HEK293 (cell line): ENCODE measurements around the gene DOCK1.

ENCODE experiments used
- CTCF ChIA-PET: fragments of 350-600 bp; formaldehyde crosslinking; extraction: SDS; loops from one replicate; lab custom pipeline; 2021; ENCODE audit warnings: antibody characterized with exemption; lab: Yijun Ruan, JAX
- POLR2A ChIA-PET: fragments of 300-600 bp; formaldehyde crosslinking; extraction: SDS; loops from one replicate; lab custom pipeline; 2020; ENCODE audit warnings: antibody characterized with exemption, inconsistent platforms; lab: Yijun Ruan, JAX
- H3K27ac ChIP-seq: fragments of 200-500 bp; sonication (Bioruptor generic); 2 replicates; pipeline ENCODE4 v1.5.1; 2014; ENCODE audit warnings: low read depth, low read length, control low read depth, inconsistent platforms; ENCODE audit errors: extremely low read depth
- H3K36me3 ChIP-seq, 2 experiments: fragments of 200-500 bp in 1 of 2; sonication (Bioruptor generic) in 1 of 2; 1 replicate in 1 of 2; 2 replicates in 1 of 2; pipeline ENCODE4 v1.5.1; 2014 to 2017; ENCODE audit warnings: inconsistent platforms in 2 of 2, low read length in 2 of 2; ENCODE audit not compliant: control insufficient read depth in 2 of 2, insufficient read depth in 1 of 2
- H3K4me1 ChIP-seq: fragments of 200-500 bp; sonication (Bioruptor generic); 2 replicates; pipeline ENCODE4 v1.5.1; 2014; ENCODE audit warnings: mild to moderate bottlenecking, low read length, inconsistent platforms; ENCODE audit not compliant: control insufficient read depth, insufficient read depth
- H3K4me3 ChIP-seq: 2 replicates; pipeline ENCODE4 v1.5.1; 2011; ENCODE audit warnings: low read depth, mild to moderate bottlenecking, control low read depth, low read length, moderate library complexity
- H3K9me3 ChIP-seq: fragments of 200-500 bp; sonication (Bioruptor generic); 2 replicates; pipeline ENCODE4 v1.5.1; 2014; ENCODE audit warnings: low read depth, low read length, inconsistent platforms; ENCODE audit not compliant: control insufficient read depth, insufficient read depth
- GLI2 ChIP-seq: fragments of 450-650 bp; formaldehyde crosslinking; IDR thresholded peaks from 2 replicates; pipeline ENCODE4; 2017; ENCODE audit warnings: missing biosample characterization, missing genetic modification characterization, low read depth, borderline replicate concordance
- GLIS2 ChIP-seq: fragments of 450-650 bp; formaldehyde crosslinking; IDR thresholded peaks from 2 replicates; pipeline ENCODE4 v1.5.1; 2016; ENCODE audit warnings: missing biosample characterization, missing genetic modification characterization
- IKZF3 ChIP-seq: fragments of 450-650 bp; IDR thresholded peaks from 2 replicates; pipeline ENCODE4 v1.5.0; 2018; ENCODE audit warnings: missing biosample characterization, mild to moderate bottlenecking, missing genetic modification characterization, moderate library complexity
- OSR2 ChIP-seq: fragments of 450-650 bp; formaldehyde crosslinking; IDR thresholded peaks from 2 replicates; pipeline ENCODE4 v1.5.1; 2016; ENCODE audit warnings: missing biosample characterization, missing genetic modification characterization
- SALL2 ChIP-seq: fragments of 450-650 bp; formaldehyde crosslinking; IDR thresholded peaks from 2 replicates; pipeline ENCODE4 v1.5.0; 2017; ENCODE audit warnings: missing biosample characterization, mild to moderate bottlenecking, missing genetic modification characterization, borderline replicate concordance
- SETDB1 ChIP-seq: IDR thresholded peaks from one replicate; pipeline ENCODE4 v1.6.1; 2017; ENCODE audit warnings: mild to moderate bottlenecking, low read length, moderate library complexity, mixed read lengths; ENCODE audit not compliant: insufficient read length
- ZBTB8A ChIP-seq: fragments of 450-650 bp; formaldehyde crosslinking; IDR thresholded peaks from 2 replicates; pipeline ENCODE4 v1.5.1; 2016; ENCODE audit warnings: missing biosample characterization, missing genetic modification characterization
- ZFHX2 ChIP-seq: fragments of 450-650 bp; formaldehyde crosslinking; conservative IDR thresholded peaks from 2 replicates; pipeline ENCODE4 v1.5.1; 2016; ENCODE audit warnings: missing biosample characterization, missing genetic modification characterization
- ZNF175 ChIP-seq: fragments of 450-650 bp; formaldehyde crosslinking; IDR thresholded peaks from 2 replicates; pipeline ENCODE4 v1.5.1; 2016; ENCODE audit warnings: missing biosample characterization, missing genetic modification characterization
- ZNF341 ChIP-seq: fragments of 450-650 bp; formaldehyde crosslinking; IDR thresholded peaks from 2 replicates; pipeline ENCODE4; 2016; ENCODE audit warnings: low read depth, missing biosample characterization, missing genetic modification characterization
- ZNF558 ChIP-seq: fragments of 450-650 bp; formaldehyde crosslinking; IDR thresholded peaks from 2 replicates; pipeline ENCODE4 v1.5.1; 2016; ENCODE audit warnings: missing biosample characterization, missing genetic modification characterization
- ZNF596 ChIP-seq: fragments of 450-650 bp; IDR thresholded peaks from 2 replicates; pipeline ENCODE4 v1.5.0; 2018; ENCODE audit warnings: missing biosample characterization, mild to moderate bottlenecking, missing genetic modification characterization, moderate library complexity
- ZNF621 ChIP-seq: fragments of 450-650 bp; formaldehyde crosslinking; IDR thresholded peaks from 2 replicates; pipeline ENCODE4 v1.5.1; 2017; ENCODE audit warnings: missing biosample characterization, missing genetic modification characterization
- ZNF623 ChIP-seq: fragments of 450-650 bp; formaldehyde crosslinking; IDR thresholded peaks from 2 replicates; pipeline ENCODE4 v1.5.1; 2016; ENCODE audit warnings: missing biosample characterization, missing genetic modification characterization
- ZNF664 ChIP-seq: fragments of 450-650 bp; formaldehyde crosslinking; IDR thresholded peaks from 2 replicates; pipeline ENCODE4 v1.5.1; 2016; ENCODE audit warnings: missing biosample characterization, missing genetic modification characterization
- ZNF670 ChIP-seq: fragments of 450-650 bp; formaldehyde crosslinking; IDR thresholded peaks from 2 replicates; pipeline ENCODE4 v1.5.1; 2016; ENCODE audit warnings: missing biosample characterization, missing genetic modification characterization, low read depth
- ZNF747 ChIP-seq: fragments of 450-650 bp; formaldehyde crosslinking; IDR thresholded peaks from 2 replicates; pipeline ENCODE4 v1.5.1; 2016; ENCODE audit warnings: missing biosample characterization, missing genetic modification characterization
- ZNF76 ChIP-seq: fragments of 450-650 bp; formaldehyde crosslinking; IDR thresholded peaks from 2 replicates; pipeline ENCODE4; 2016; ENCODE audit warnings: low read depth, missing biosample characterization, missing genetic modification characterization, borderline replicate concordance
- ZNF776 ChIP-seq: fragments of 450-650 bp; formaldehyde crosslinking; IDR thresholded peaks from 2 replicates; pipeline ENCODE4 v1.5.0; 2017; ENCODE audit warnings: missing biosample characterization, missing genetic modification characterization, borderline replicate concordance
- ZSCAN30 ChIP-seq: fragments of 450-650 bp; IDR thresholded peaks from 2 replicates; pipeline ENCODE4 v1.5.1; 2018; ENCODE audit warnings: missing biosample characterization, mild to moderate bottlenecking, missing genetic modification characterization, moderate library complexity
- TF ChIP-seq, protein P1 (sequence below): fragments of 450-650 bp; formaldehyde crosslinking; IDR thresholded peaks from 2 replicates; pipeline ENCODE4 v1.5.1; 2017; ENCODE audit warnings: missing biosample characterization, missing genetic modification characterization
- TF ChIP-seq, protein P2 (sequence below): fragments of 450-650 bp; formaldehyde crosslinking; IDR thresholded peaks from 2 replicates; pipeline ENCODE4 v1.5.1; 2016; ENCODE audit warnings: missing biosample characterization, missing genetic modification characterization

Gene DOCK1

DNA sequence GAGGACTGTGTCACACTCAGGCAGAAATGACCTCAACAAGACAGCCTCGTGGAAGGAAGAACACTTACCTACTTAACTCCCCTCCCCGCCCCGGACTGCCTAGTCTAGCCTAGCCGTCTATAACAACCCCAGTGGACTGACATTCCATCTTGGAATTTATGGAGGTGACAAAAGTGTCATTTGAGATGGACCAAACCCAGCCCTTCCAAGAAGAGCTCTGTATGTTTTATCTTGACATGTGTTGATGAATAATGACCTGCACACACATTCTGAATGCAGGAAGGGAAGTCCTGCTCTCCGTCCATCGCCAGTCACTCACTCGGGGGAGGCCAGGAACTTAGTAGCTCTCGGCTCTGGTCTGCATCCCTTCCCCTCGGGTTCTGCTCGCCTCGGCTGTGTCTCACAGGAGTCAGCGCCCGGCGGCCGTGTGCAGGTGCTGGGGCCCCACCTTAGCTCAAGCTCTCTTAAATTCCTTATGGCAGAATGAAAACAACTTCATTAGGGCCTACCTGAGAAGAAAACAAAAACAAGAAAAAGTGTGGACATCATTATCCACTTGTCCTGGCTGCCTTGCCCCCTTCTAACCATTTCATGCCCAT lies 503.0 kb downstream of the DOCK1 start (continued):
- TF ChIP-seq ZNF670 (tag by site-specific recombination) (no peak), GLIS2 (no peak), ZNF621 (tag by site-specific recombination) (no peak)

DNA sequence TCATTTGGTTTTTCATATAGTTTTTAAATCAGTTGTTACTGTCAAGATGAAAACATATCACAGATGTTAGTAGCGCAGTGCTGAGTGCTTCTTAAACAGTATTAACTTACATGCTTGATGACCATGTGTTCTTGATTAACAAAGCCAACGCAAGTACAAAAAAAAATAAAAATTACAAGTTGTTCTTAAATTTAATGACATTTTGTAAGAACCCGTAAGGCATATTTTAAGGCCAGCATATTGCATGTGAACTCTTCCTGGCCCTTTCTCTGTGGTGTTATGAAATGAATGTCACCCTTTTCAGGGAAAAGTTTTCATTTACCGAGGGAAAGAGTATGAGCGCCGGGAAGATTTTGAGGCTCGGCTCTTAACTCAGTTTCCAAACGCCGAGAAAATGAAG lies 503.5 kb downstream of the DOCK1 start:
- no peak overlapping the region for H3K27ac ChIP-seq
- ChIA-PET CTCF (no interaction called here), POLR2A (no interaction called here)
- no peak overlapping the region for H3K4me3 ChIP-seq
- no peaks in the 10 kb centered on the region for H3K9me3 ChIP-seq
- no peak for TF ChIP-seq ZNF76 (tag by site-specific recombination)
- TF ChIP-seq ZNF747 (tag by site-specific recombination), result no peak
- TF ChIP-seq ZNF776 (tag by site-specific recombination), result no peak
- H3K4me1 ChIP-seq, result no peaks in the 10 kb centered on the region
- H3K36me3 ChIP-seq, result peaks cover 0 to 6% of the 10 kb centered on the region in 2 experiments; a peak in 2 of 3 replicates

DNA sequence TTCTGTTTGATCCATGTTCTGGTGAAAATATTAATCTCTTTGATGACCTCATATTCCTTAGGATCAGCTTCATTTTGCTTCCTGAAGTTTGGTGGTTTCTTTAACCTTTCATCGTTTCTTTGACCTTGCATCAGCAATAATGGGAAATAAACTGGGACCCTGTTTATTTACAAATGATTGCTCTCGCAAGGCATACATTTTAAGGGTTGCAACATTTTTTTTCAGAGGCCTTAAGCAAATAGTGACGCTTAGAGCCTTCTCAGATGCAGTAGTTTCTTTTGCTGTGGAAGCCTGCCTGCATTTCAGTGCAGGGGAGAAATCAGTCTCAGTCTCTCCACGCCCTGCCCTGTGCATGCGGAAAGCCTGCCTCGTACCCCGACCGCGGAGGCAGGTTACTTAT lies 504.8 kb downstream of the DOCK1 start:
- no peaks in the 10 kb centered on the region for H3K9me3 ChIP-seq

DNA sequence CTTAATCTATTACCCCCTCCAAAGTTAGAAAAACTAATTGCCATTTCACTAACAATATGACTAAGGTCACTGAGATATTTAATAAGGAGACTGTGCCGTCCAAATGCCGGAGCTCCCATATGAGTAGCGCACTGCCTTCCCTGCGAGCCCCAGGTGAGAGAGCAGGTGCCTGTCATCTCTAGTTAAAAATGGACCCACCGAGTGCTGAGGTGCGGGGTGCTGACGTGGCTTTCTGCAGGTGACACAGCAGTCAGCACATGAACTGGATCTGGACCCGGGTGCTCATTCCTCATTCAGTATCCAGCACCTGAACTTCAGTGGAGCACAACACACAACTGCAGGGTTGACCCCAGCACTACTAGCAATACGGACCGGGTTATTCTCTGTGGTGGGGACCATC lies 505.8 kb downstream of the DOCK1 start:
- ChIA-PET POLR2A (no interaction called here), CTCF (no interaction called here)
- no peaks in the 10 kb centered on the region for H3K9me3 ChIP-seq
- no peak overlapping the region for H3K4me3 ChIP-seq
- H3K36me3 ChIP-seq, result peaks cover 0 to 6% of the 10 kb centered on the region in 2 experiments; a peak in 2 of 3 replicates
- TF ChIP-seq IKZF3 (tag by site-specific recombination), result no peak
- TF ChIP-seq ZNF175 (tag by site-specific recombination), result no peak
- TF ChIP-seq GLI2 (tag by site-specific recombination), result no peak
- no peak for TF ChIP-seq ZNF664 (tag by site-specific recombination)
- no peak for TF ChIP-seq ZNF621 (tag by site-specific recombination)
- no peak for TF ChIP-seq ZNF596 (tag by site-specific recombination)
- no peak for TF ChIP-seq ZFHX2 (tag by site-specific recombination)
- no peak for TF ChIP-seq ZNF558
- no peak for TF ChIP-seq ZNF623 (tag by site-specific recombination)
- TF ChIP-seq ZNF341, result no peak
- no peak for TF ChIP-seq ZSCAN30 (tag by site-specific recombination)
- TF ChIP-seq, protein P1, sequence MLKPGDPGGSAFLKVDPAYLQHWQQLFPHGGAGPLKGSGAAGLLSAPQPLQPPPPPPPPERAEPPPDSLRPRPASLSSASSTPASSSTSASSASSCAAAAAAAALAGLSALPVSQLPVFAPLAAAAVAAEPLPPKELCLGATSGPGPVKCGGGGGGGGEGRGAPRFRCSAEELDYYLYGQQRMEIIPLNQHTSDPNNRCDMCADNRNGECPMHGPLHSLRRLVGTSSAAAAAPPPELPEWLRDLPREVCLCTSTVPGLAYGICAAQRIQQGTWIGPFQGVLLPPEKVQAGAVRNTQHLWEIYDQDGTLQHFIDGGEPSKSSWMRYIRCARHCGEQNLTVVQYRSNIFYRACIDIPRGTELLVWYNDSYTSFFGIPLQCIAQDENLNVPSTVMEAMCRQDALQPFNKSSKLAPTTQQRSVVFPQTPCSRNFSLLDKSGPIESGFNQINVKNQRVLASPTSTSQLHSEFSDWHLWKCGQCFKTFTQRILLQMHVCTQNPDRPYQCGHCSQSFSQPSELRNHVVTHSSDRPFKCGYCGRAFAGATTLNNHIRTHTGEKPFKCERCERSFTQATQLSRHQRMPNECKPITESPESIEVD (tag by site-specific recombination), result no peak
- TF ChIP-seq SALL2 (tag by site-specific recombination), result no peak
- no peak for TF ChIP-seq SETDB1
- TF ChIP-seq, protein P2, sequence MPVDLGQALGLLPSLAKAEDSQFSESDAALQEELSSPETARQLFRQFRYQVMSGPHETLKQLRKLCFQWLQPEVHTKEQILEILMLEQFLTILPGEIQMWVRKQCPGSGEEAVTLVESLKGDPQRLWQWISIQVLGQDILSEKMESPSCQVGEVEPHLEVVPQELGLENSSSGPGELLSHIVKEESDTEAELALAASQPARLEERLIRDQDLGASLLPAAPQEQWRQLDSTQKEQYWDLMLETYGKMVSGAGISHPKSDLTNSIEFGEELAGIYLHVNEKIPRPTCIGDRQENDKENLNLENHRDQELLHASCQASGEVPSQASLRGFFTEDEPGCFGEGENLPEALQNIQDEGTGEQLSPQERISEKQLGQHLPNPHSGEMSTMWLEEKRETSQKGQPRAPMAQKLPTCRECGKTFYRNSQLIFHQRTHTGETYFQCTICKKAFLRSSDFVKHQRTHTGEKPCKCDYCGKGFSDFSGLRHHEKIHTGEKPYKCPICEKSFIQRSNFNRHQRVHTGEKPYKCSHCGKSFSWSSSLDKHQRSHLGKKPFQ (tag by site-specific recombination), result no peak
- no peak overlapping the region for H3K27ac ChIP-seq
- H3K4me1 ChIP-seq, result no peaks in the 10 kb centered on the region

More for the DNA sequence above, 504.8 kb downstream of the DOCK1 start:
- no peak overlapping the region for H3K4me3 ChIP-seq
- H3K36me3 ChIP-seq, result peaks cover 0 to 6% of the 10 kb centered on the region in 2 experiments; a peak in 2 of 3 replicates
- no peak overlapping the region for H3K27ac ChIP-seq
- POLR2A ChIA-PET, result no interaction called here
- TF ChIP-seq ZBTB8A (tag by site-specific recombination) (no peak), OSR2 (tag by site-specific recombination) (no peak)
- TF ChIP-seq, all 188 proteins: peak for 0
- H3K4me1 ChIP-seq, result no peaks in the 10 kb centered on the region
- CTCF ChIA-PET, result no interaction called here
